Stimulated activated CD4-positive, alpha-beta T cell treated with anti-CD3 and anti-CD28 coated beads, Interleukin-2, amount 100 ng/mL, for 24 hours (primary cell): ENCODE data around the gene PRRC2C.
"Not testable (repeated sequence)": the region's sequence is repeated elsewhere in the genome, so short reads cannot be mapped to it uniquely, and the experiment has no call there.

Experiments
- DNase-seq, 2 donors: peaks; one replicate each; pipeline ENCODE4 v3.0.0-alpha.2; 2020

PRRC2C gene

DNA sequence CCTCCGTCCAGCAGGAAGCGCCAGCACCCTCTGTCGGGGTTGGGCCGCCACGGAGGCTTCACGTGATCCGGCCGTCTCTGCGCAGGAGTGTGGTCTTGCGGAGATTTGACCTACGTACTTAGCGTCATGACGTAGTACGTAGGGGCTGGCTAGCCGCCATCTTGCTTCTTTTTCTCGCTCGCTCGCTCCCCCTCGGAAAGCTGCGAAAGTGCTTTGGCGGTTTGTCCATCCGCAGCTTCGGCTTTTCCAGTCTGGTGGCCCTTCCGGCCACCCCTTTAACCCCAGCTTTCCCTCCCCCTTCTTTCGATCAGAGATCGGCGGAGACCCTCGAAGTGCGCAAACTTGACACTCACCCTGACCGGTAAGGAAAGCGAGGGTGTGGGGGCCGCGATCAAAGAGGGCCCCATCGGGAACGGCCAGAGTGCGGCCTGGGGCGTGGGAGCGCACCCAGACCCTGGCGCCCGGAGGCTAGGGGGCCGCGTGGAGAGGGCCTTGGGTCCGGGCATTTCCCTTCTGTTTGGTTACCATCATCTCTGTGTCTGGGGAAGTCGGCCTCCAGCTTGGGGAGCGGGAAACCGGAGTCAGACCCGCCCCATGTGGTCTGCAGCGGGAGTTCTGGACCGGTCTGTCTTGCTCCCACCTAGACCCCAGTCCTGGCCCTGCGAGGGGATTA is at the start of gene PRRC2C:
TSS of gene PRRC2C (plus strand) at position 156 of the 673 bp plus-strand sequence. CDS start 26,559 bp downstream, outside the sequence.
- peak; percentile 90 to 92 for DNase-seq

DNA sequence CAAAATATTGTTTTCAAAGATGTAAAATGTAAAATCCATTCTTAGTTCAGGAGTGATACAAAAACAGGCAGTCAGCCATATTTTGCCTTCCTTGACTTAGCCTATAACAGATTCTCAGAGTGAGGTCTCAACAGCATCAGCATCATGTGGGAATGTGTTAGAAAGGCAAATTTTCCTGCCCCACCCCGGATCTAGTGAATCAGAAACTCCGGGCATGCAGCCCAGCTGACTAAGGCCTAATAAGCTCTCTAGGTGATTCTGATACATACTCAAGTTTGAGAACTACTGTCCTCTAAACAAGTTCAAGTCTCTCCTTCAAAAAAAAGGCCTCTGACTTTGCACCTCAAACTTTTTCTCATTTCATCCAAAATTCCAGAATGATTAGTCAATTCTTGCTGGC is 46.9 kb upstream of the PRRC2C start:
- no peak for DNase-seq

DNA sequence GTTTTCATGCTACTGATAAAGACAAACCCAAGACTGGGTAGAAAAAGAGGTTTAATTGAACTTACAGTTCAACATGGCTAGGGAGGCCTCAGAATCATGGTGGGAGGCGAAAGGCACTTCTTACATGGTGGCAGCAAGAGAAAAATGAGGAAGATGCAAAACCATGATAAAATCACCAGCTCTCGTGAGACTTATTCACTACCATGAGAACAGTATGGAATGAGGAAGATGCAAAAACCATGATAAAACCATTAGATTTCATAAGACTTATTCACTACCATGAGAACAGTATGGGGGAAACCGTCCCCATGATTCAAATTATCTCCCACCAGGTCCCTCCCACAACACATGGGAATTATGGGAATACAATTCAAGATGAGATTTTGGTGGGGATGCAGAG is 45.1 kb upstream of the PRRC2C start:
- DNase-seq: not testable (repeated sequence)

DNA sequence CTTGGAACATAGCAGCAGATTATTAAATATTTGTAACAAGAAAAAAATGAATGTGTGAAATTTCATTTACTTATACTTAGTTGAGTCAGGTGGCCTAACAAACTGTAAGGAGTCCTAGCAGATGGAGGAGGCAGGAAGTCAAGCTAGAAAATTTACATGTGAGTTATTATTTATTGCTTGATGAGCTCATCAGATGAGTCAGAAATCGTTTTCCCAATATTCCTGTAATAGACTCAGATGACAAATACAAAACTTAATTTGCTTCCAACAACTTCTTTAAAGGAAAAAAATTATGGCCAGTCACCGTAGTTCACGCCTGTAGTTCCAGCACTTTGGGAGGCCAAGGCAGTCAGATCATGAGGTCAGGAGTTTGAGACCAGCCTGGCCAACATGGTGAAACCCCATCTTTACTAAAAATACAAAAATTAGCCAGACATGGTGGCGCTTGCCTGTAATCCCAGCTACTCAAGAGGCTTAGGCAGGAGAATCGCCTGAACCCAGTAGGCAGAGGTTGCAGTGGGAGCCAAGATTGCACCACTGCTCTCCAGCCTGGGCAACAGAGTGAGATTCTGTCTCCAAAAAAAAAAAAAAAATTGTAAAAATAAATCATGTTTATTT is 43.9 kb upstream of the PRRC2C start:
- DNase-seq: not testable (repeated sequence)

DNA sequence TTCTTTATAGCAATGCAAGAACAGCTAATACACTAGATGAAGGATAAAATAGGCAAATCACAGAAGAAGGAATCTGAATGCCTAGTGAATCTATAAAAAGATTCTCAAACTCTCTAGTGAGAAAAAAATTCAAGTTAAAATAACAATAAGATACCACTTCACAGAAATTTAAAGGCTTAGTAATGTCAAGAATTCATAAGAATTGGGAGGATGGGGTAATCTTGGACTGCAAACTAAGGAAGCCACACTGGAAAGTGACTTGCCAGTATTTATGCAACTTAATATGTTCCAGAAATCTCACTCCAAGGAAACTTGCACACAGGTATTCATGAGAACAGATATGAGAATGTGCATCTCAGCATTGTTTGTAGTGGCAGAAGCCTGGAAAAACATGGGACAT is 38.9 kb upstream of the PRRC2C start:
- no peak for DNase-seq

DNA sequence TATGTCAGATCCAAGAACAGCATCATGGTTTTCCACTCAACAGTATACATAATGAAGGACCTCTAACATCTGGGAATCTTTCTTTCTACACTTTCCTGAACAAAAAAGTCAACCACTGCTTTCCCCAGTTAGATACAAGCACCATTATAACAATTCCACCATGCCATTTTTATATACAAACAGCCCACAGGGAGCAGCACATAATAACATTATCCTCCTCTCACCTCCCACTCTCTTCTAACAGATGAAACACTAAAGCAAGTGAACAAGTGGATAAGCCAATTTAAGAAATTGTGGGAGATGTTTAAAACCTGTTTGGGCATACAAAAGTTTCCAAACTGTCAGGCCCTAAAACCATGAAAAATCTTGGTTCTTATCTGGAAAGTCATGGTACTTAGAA is 29.4 kb upstream of the PRRC2C start:
- no peak for DNase-seq

DNA sequence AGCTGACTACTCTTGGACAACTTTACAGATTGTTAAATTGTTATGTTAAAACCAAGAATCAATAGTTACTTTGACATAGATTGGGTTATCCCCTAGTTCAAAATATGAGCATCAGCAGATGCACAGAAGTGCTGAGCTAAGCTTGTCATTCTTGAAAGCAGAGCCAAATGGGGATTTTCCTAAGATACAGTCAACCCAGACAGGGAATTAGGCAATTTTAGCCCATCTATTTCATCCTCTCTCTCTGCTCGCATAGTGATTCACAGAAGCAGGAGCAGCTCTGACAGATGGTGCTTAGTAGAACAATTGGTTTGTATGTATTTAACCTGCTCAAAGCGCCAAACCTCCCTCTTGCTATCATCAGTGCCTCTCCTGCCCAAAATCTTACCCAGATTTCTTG is 27.9 kb upstream of the PRRC2C start:
- no peak for DNase-seq

DNA sequence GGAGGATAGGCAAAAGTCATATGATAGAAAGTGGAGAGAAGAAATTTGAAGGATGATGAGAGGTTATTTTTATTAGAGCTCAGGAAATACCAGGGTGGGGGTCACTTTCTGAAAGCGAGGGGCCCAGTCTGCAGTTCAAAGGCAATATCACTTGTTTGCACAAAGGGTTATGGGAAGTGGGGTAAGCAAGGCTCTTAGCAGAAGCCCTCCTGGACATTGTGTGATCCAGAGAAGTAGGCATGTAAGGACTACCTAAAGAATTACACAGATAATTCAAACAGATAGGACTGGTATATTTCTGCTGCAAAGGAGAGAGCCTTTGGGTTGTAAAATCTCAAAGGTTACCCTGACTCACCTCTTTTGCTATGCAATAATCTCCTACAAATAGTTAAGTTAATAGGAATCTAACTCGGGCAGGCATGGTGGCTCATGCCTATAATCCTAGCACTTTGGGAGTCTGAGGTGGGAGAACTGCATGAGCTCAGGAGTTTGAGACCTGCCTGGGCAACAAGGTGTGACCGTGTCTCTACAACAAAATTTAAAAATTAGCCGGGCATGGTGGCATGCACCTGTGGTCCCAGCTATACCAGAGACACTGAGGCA is 25.2 kb upstream of the PRRC2C start:
- DNase-seq: no peak

DNA sequence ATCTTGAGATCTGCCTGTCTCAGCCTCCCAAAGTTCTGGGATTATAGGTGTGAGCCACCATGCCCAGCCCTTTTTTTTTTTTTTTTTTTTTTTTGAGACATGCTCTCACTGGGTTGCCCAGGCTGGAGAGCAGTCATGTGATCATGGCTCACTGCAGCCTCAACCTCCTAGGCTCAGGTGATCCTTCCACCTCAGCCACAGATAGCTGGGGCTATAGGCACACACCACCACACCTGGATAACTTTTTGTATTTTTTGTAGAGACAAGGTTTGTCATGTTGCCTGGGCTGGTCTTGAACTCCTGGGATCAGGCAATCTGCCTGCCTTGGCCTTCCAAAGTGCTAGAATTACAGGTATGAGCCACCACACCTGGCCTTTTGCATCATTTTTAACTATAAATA is 17.7 kb upstream of the PRRC2C start:
- no peak for DNase-seq

DNA sequence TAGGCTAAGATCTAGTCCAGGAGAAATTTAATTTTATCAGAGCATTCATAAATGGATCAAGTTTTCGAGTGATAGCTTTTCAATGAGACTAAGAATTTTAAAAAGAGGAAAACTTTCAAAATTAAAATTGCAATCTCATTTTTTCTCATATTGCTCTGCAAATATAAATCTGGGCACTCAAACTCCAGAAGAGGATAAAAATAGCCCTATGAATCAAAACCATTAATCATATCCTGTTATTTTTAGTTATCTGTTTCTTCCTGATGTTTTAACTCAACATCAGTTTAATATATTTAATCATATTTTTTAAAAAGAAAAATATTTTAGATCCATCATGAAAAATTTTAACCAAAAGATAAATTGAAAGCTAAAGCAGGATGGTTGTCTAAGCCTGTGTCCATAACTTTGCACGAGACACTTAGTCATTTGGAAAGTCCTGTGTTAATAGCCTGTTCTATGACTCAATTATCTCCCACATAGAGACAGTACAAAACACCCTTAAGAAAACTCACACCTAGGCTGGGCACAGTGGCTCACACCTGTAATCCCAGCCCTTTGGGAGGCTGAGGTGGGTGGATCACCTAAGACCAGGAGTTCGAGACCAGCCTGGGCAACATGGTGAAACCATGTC is 17.1 kb upstream of the PRRC2C start:
- DNase-seq: no peak

DNA sequence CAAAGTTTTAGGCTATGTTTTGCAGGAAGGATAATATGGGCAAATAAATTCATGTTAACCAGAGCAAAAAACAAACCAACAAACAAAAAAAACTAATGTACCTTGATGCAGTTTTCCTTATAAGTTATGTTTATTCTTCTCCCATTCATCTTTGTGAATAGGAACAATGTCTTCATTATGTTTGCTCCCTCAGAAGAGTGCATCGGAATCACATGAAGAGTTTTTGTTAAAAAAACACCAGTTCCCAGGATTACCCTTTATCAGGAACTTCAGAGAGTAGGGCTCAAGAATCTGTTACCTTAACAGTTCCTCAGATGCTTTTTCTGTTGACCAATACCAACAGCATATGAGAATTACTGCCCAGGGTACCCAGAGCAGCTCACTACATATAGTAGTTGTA is 14.6 kb upstream of the PRRC2C start:
- no peak for DNase-seq

DNA sequence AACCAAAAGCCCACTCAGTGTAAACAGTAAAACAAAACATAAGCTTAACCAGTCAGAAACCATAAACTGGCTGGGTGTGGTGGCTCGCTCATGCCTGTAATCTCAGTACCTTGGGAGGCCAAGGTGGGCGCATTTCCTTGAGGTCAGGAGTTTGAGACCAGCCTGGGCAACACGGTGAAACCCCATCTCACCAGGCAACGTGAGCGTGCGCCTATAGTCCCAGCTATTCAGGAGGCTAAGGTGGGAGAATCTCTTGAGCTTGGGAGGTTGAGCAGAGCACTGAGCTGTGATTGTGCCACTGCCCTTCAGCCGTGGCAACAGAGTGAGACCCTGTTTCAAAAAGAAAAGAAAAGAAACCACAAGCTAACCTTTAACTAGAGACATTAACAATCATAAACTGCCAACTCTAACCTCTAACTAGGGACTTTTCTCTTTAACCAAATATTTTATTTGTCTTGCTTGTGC is 13.1 kb upstream of the PRRC2C start:
- no peak for DNase-seq

DNA sequence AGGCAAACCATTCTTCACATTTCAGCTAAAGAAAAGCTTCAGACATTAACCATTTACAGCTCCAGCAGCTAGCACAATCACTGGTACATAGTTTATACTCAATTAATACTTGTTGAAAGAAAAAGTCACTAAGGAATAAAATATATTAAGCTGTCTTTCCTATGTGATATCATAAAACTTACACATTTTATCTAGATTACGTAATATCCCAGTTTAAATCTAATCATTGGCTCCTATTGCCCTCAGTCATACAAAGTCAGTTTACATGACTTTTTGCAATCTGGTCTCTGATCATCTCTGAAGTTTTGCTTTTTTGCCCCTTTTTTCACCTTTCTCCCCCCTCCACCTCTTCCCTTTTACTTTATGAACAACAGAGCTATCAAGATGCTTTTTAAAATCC is 8.5 kb upstream of the PRRC2C start:
- DNase-seq: no peak

DNA sequence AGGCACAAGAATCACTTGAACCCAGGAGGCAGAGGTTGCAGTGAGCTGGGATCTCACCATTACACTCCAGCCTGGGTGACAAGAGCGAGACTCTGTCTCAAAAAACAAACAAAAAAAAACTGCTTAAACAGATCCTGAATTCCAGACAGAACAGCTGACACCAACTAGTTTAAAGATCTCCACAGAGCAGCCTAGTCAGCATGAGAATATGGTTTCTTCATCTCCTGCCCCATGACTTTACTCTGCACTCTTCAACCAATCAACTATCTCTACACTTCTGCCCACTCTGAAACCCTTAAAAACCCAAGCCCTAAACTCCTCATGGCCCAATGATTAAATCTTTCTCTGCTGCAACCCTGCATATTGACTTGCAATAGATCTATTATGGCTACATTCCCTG is 7.5 kb upstream of the PRRC2C start:
- DNase-seq: no peak

DNA sequence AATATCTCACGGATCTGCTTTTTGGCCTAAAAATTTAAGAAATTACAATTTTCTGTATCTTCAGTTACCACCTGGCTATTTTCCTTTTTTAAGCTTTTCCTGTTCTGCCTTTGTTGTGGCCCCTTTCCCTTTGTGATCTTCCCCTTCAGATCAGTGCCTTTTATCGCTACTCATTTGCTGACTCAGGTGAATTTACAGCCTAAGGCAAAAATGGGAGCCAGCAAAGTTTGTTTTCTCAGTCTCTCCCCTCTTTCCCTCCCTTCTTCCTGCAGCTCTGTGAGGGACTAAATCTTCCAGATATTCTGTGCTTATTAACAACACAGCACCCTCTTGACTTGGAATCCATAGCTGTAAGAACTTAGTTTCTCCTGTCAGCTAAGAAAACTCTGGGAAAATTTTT is 5.3 kb upstream of the PRRC2C start:
- DNase-seq: no peak

DNA sequence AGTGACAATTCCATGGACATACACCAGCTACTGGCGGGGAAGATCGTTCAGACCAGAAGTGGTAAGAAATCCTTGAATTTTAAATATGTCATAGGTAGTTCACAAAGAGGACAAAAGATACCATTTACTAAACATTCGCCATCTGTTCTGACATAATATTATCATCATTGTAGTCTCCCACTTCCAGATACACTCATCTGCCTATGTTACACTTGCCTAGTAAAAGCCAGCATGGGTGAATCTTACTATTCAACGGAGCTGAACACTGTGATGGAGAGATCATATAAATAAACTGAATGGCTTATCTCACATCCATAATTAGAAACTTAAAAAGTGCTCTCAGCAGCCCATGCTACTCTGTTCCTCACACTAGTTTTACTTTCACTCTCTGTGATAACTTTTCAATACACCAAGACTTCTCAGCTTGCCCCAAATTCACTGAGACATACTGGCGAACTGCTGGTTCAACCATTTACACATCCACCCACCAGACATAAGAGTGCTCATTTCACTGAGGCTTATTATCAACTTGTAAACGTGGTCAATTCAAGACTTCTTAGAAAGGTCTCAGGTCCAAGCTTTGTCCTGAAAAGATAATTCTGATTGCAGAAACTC is 463 bp upstream of the PRRC2C start:
- DNase-seq: no peak

DNA sequence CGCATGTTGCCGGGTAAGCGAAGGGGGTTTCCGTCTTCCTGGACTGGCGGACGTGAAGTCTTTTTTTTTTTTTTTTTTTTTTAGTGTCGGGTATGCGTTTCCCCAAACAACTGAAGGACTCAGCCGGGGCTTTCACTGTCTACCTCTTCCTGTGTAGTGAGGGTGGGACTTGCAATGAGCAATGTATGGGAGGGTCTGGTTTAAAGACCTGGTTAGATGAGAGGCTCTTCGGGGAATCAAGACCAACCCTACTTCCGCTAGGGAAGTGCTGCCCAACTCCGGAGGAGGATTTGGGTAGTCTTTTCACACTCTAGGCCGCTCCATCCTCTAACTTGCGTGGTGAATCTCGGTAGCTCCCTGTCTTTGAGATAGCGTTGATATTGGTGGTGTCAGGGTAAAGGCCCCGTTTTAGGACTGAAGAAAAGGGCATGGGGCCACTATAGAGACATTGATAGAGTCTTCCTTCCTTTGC is 754 bp downstream of the PRRC2C start:
- DNase-seq: peak; percentile 61 to 72

DNA sequence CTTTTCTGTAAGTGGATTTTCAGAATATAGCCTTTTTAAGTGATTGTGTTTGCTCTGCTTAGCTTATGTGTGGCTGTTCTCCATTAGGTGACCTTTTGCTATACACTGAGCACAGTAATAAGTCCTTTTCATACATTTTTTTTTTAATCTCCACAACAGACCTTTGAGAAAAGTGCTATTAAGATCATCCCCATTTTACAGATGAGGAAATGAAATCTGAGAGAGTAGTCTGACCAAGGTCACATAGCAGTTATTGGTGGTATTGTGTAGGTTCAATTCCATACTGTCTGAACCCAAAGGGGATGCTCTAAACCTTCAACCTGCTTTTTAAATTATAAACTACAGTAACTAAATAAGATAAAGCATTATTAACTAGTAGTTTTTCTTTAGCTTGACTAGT is 1.7 kb downstream of the PRRC2C start:
- DNase-seq: no peak

DNA sequence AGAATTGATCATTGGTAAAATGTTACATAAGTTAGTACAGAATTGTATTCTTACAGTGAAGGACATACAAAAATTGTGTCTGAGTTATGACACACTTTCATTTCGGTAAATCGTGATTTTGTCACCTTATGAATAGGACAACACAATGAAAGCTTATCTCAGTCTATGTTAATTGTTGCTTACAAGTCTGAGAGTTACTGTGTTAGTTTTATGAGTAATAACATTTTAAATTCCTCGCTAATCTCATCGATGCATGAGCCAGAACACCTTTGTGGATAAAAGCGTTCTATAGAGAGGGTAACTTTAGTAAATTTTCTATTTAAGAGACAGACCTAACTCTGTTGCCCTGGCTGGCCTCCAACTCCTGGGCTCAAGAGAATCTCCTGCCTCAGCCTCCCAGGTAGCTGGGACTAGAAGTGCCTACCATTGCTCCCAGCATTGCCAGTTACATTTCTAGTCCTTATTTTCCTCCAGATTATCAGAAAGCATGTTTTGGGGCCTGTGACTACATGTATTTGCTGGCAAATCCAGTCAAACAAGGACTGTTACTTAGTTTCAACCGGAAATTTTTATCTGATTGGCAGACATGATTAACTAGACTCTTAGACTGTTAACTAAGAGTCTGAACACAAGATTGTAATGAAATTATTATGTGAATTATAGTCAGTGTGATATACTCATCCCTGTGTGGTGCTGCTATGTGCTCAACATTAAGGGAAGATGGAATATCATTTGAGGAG is 3.0 kb downstream of the PRRC2C start:
- DNase-seq: no peak

DNA sequence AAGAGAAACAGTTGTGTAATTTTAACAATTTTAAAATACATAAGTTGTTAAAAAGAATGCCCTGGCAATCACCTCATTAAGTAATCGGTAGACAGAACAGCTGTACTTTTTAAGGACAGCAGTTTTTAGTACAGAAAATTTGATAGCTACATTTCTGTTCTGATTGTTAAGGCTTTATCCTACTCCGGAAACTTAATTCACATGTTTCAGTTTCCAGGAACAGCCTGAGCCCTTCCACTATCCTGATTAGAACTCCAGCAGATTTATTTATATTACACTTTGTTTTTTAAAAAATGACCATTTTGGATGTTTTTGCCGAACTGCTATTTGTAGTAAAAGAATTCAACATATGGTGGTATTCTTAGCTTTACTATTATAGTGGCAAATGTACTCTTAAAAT is 8.7 kb downstream of the PRRC2C start:
- DNase-seq: no peak

DNA sequence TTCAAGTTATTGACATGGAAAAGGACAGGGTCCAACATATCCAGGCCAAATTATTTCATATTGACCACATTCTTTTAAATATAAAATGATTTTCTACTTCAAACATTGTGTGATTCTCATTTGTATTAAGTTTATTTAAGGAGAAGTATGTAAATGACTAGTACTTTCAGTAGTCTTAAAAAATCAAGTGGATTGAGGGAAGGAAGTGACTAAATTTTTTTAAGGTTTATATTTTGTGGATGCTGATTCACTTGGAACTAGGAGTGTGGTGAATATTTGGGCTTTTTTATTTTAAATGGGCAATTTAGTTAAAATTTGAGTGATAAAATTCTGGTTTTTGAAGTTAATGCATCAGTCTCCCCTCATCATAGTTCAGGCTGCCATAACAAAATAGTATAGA is 10.1 kb downstream of the PRRC2C start:
- DNase-seq: no peak

DNA sequence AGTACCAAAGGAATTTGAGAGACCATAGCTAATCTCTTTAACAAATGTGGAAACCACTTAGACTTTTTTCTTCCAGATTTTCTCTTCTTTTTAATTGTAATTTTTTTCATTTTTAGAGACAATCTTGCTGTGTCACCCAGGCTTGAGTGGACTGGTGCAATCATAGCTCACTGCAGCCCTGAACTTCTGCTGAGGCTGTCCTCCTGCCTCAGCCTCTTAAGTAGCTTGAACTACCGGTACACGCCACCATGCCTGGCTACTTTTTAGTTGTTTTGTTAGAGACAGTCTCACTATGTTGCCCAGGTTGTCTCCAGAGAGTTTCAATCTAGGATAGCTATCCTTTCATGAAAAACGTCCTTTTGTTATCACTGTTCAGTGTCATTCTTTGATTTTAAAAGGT is 15.0 kb downstream of the PRRC2C start:
- DNase-seq: no peak

DNA sequence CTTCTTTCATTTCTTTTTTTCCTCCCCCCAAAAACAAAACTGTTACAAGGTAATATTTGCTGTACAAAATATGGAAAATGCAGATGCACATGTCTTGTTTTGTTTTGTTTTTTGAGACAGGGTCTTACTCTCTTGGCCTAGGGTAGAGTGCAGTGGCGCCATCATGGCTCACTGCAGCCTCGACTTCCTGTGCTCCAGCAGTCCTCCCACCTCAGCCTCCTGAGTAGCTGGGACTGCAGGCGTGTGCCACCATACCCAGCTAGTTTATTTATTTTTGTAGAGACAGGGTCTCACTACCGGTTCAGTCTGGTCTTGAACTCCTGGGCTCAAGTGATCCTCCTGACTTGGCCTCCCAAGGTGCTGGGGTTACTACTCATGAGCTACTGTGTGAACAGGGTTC is 15.5 kb downstream of the PRRC2C start:
- DNase-seq: no peak
